Putamen (tissue), 1 donor: Measurements from ENCODE around the gene PNPLA1.

Experiments
- DNase-seq: peaks from one replicate; pipeline ENCODE4 v3.0.0-alpha.2; 2016; ENCODE audit warnings: low spot score

The PNPLA1 gene

DNA sequence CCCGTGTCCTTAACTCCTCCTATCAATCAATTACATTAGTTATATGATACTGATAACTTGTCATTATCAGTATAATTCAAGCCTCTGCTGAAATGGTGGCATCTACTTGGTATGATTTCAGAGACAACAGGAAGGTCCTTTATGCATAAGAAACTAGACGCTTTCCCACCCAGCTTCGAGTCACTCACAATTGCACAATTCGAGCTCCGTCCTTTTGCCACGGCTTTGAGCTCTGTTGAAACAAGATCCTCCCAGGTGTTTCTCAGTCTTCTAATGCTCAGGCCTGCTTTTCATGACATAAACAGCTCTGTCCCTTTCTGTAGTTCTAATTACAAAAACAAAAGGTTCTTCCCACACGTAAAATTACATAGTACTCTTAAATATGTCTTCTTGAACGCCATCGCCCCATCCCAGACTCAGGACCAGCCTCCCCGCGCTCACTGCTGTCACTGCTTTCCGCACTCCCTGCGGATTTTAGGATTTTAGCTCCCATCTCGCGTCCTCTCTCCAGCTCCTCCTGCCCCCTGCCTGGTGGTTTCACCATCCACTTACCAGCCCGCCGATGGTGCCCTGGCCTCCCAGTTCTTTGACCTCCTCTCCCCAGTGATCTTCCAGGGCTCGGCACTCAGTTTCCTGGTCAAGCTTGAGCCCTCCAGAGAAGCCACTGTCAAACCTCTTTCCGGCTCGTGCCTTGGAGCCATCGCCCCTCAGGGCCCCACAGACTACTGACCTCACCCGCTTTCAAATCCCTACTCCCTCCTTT is 23.2 kb upstream of the PNPLA1 start:
- DNase-seq = no peak

GRCh38 chr6:36247693-36248092 is 22.2 kb upstream of the PNPLA1 start:
- no peak for DNase-seq

DNA sequence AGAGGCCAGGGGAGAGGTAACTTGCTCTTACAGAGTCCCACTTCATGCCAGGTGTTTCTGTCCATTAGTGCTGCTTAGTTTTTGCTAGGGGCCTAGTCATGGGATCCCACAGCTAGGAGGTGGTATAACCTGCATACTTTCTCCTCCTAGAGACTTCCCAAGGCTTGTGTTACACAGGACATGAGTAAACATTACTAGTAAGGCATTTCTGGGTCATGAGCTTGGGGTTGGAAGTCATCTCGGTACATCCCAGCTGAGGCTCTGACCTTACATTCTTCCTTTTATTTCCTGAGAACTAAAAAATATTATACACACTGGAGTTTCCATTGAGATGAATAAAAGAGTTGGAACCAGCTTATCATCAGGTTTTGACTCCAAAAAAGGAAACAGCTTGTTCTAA is 20.9 kb upstream of the PNPLA1 start:
- no peak for DNase-seq

DNA sequence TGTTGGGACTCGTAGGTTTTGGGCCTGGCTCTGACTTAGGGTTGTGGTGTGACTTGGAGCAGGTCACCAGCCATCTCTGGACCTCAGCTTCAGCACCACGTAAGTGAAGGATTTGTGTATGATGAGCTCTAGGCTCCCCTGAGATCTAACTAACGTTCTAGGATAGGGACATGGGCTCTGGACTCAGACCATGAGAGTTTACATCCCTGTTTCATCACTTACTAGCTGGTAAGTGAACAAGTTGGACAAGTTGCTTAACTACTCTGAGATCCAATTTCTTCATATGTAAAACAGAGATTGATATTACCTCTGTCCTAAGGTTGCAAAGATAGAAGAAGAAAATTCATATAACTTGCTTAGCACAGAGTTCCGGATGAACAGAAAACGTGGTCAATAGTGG is 20.3 kb upstream of the PNPLA1 start:
- no peak for DNase-seq

- no peak for DNase-seq
Measured at GRCh38 chr6:36252005-36252404, 17.9 kb upstream of the PNPLA1 start.

DNA sequence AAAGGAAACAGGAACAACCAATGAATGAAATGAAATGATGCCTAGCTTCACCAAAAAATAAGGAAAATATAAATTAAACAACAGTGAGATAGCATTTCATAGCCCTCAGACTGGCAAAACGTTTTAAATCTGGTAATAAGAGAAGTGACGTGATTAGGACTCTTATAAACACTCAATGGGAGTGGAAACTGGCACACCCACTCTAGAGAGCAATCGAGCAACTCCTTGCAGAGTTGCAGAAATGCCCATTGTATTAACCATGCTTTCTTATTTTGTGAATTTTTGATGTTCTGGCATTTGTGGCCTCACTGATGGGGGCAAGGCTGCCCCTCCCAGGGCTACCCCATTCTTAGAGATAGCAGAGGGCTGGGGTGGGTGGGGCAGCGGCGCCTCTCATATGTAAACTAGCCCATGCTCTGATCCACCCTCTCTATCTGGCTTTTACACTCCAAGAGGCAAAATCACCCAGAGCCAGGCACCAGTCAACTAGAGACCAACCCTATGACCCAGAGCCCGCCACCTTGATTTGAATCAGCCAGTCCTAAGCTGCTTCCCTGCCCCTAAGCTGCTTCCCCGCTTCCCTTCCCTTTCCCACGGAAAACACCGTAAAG is 6.4 kb upstream of the PNPLA1 start:
- DNase-seq = no peak

DNA sequence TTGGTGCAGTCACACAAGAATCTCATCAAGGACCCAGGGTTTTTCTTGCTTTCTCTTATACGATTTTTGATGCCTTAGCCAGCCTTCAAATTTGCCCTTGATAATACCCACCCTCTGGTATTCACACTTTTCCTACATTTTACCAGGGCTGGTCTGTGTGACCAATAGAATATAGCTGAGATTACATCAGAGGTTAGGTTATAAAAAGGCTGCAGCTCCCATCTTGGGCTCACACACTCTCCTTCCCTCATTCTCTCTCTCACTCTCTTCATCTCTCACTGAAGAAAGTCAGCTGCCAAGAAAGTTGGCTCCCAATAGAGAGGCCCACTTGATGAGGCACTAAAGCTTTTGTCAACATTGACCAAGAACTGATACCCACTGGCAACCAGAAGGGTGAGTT is 4.1 kb upstream of the PNPLA1 start:
- no peak for DNase-seq

GRCh38 chr6:36266913-36267644 is 2.8 kb upstream of the PNPLA1 start:
- DNase-seq = peak; percentile 53

DNA sequence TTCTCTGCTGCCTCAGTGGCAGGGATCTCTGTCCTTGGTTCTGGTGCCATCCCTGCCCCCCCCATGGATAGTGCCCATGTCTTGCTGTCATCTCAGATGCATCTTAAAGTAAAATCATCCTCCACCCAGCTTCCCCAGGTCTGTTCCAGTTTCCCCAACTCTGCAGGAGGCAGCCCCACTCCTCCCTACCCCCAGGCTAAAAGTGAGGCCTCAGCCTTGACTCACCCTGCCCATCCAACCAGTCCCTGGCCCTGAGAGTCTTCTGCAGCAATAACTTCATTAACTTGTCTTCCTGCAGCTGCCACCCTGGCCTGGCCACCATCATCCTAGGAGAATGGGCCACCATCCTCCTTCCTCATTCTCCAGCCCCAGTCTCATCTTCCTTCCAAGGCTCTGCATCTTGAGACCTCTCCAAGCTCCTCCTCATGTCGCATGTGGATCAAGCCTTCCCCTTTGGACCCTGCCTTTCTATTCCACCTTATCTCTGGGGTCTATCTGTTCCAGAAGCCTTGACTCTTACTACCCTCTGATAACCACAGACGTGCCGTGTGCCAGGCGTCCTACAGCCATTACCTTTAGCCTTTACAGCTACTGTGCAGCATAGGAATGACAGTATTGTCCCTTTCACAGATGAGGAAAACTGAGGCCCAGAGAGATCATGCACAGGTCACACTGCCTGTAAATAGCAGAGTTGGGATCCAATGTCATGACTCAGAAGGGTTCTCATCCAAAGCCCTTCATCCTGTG is 2.0 kb upstream of the PNPLA1 start:
- DNase-seq = no peak

DNA sequence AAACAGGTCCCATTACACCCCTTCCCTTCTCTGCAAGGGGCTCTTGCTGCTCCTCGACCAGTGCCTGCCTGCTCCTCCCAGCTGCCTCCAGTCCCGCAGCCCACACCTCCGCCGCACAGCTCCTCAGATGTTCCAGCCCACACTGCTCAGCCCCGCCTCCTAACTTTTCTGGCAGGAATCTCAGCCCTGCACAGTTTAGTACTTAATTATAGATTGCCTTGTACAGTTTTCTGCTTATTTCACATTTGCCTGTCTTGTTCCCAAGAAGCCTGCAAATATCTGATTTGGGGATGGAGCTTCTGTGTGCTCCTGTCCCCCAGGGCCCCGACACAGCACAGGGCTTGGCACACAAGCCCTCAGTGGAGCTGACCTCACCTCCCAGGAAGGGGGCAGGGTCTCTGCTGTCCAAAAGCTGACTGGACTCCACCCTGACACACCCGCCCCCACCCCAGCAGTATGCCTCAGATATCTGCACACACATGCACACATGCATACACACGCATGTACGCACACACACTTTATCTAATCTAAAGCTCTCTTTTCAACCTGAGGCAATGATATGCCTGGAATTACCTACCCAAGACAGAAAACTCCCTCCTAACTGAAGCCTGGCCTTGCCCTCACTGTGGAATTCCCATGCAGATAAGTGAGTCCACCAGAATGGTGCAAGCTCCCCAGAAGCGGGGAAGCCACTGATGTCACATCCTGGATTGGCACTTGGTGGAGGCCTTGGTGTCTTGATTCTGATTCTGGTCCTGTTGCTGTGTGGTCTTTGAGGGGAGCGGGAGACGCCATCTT is 1.2 kb upstream of the PNPLA1 start:
- peak; percentile 79 for DNase-seq

DNA sequence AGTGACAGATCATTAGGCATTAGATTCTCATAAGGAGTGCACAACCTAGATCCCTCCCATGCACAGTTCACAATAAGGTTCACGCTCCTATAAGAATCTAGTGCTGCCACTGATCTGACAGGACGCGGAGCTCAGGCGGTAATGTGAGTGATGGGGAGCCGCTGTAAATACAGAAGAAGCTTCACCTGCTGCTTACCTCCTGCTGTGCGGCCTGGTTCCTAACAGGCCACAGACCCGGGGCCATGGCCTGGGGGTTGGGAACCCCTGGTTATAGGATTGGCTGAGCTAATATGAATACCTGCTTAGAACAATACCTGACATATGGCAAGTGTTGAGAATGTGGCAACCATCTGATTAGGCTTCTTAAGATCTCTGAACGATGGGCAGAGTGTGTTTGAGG is 2.4 kb downstream of the PNPLA1 start:
- DNase-seq = no peak

- no peak for DNase-seq
Measured at GRCh38 chr6:36273067-36273466, 3.2 kb downstream of the PNPLA1 start.

DNA sequence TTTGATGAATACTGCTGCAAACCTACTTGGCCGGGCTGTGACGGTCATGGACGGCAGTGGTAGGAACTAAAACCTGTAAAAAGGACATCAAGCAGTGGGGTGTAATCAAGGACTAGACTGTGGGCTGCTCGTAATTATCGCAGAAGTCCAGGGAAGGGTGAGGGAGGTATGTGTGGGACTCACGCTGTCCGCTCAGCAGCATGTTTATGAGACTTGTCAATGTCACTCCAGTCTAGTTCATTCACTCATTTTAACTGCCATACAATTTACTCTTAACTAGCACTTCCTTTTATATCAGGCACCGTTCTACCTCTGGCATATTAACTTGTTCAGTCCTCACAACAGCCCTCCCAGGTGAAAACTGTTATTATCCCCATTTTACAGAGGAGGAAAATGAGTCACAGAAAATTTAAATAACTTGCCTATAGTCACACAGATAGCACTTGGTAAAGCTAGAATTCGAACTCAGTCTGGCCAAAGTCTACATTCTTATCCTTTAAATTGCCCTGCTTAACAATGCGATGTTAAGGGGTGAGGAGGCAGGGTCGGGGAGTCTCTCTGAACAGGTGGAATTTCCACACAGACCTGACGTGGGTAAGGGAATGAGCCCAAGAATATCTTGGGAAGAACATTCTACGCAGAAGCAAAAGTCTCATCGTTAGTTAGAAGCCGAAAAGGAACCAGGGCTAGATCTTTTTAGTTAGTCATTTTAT is 4.1 kb downstream of the PNPLA1 start:
- no peak for DNase-seq

GRCh38 chr6:36276581-36277536 is 7.0 kb downstream of the PNPLA1 start:
- DNase-seq = no peak

GRCh38 chr6:36277946-36278470 is 8.1 kb downstream of the PNPLA1 start:
- DNase-seq = no peak

DNA sequence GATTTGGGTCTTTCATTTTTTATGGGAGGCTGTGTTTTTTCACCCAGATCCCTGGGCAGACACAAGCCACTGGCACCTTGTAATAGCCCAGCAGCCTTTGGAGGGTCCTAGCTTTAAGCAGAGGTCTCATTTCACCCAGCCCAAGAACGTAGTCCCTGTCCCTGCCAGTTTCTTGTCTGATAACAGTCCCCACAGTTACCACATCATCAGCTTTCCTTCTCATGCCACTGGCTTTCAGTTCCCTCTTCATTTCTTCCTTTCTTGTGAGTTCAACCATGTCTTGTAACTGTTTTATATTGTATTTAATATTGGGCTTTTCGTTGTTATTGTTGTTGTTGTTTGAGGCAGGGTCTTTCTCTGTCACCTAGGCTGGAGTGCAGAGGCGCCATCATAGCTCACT is 10.6 kb downstream of the PNPLA1 start:
- no peak for DNase-seq

- no peak for DNase-seq
Measured at GRCh38 chr6:36280983-36281382, 11.1 kb downstream of the PNPLA1 start.

DNA sequence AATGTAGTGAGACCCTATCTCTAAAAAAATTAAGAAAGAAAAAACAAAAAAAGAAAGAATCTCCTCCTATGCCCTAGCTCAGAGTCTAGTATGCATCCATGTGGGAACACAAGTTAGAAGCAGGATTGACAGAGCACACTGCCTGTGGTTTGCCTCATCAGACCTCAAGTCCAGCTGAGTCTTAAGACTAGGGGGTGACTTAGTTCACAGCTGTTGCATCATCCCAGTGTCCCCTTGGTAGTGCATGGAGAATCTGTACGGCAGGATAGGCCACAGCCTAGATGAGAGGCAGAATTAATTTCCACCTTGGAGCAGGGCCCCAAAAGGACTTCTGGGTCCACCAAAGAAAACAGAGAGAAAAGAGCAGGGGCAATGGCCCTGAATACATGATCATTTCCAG is 13.7 kb downstream of the PNPLA1 start:
- no peak for DNase-seq

DNA sequence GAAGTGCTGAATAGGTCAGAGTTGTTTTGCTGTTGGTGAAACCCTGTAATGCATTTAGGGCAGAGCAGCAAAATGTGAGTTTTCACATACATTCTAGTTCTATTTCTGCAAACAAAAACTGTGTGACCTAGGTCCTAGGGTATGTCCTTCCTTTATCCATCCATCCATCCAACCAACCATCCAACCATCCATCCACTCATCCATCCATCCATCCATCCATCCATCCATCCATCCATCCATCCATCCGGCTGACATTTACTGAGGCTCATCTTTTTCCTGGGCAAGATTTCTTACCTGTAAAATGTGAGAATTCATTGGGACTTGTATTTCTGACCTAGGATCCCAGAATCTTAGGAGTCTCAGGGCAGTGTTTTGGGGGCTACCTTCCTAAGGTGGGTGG is 14.5 kb downstream of the PNPLA1 start:
- DNase-seq = no peak
